NCI-H748 (cell line): ENCODE measurements around the gene CHSY3.
A peak's percentile ranks its signal among the peaks of the same experiment; 100 is the strongest.

ENCODE experiments used
- DNase-seq: peaks from one replicate; lab custom pipeline; 2025; ENCODE audit not compliant: unreplicated experiment; lab: John Stamatoyannopoulos, UW

The CHSY3 gene

GRCh38 chr5:130090569-130091270 lies 186.5 kb downstream of the CHSY3 start:
- DNase-seq: peak; percentile 24

DNA sequence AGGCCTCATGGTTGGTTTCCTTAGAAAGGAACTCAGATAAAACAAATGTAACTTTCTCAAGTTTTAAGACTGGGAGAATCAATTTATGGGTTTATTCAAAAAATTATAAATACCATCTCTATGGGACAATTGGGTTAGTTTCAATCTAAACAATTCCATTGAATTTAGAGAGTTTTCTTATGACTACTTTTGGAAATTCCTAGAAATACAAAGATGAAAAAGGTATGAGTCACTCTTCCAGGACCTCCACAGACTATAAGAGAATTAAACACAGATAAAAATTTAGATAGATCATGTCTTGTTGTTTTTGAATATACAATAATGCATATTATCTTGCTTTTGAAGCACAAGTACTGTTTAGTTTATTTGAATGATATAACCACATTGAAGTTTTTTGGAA lies 188.7 kb downstream of the CHSY3 start:
- DNase-seq: no peak

DNA sequence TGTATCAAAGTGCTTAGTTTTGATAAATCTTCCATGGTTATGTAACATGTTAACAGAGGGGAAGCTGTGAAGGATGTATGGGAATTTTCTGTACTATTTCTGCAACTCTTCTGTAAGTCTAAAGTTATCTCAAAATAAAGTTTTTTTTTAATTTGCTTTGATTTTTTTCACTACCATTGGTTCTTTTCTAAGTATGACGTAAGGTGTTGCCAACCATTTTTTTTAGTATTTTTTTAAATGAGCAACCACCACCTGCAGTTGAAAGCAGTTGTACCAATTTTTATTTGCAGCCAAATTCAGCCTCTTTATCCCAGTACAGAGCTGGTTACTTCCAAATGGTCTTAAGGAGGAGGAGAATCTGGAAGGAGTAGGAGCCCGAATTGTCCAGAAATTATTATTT lies 192.2 kb downstream of the CHSY3 start:
- no peak for DNase-seq

GRCh38 chr5:130099008-130099407 lies 194.7 kb downstream of the CHSY3 start:
- no peak for DNase-seq

GRCh38 chr5:130102375-130102774 lies 198.1 kb downstream of the CHSY3 start:
- DNase-seq: no peak

- DNase-seq: no peak
Measured at GRCh38 chr5:130102960-130103359, 198.7 kb downstream of the CHSY3 start.

GRCh38 chr5:130104895-130105688 lies 200.8 kb downstream of the CHSY3 start:
- DNase-seq: no peak

GRCh38 chr5:130106480-130106879 lies 202.2 kb downstream of the CHSY3 start:
- no peak for DNase-seq

- peak; percentile 65 for DNase-seq
Measured at GRCh38 chr5:130109152-130109551, 204.9 kb downstream of the CHSY3 start.

DNA sequence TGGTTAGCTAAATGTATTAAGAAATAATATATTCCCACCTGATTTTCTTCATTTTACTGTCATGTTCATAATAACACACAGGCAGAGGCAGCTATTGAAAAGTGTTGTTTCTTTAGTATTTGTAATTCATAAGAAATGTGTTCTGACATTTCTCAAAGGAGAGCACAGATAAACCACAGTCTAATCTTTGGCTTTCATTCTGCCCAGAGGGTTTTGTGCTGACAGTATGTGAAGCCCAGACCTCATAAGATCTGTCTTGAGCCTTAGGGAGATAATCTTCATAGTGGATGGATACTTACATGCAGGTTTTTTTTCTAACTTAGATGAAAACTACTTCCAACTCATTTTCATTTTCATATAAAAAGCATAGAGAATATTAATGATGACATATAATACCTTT lies 206.1 kb downstream of the CHSY3 start:
- no peak for DNase-seq

DNA sequence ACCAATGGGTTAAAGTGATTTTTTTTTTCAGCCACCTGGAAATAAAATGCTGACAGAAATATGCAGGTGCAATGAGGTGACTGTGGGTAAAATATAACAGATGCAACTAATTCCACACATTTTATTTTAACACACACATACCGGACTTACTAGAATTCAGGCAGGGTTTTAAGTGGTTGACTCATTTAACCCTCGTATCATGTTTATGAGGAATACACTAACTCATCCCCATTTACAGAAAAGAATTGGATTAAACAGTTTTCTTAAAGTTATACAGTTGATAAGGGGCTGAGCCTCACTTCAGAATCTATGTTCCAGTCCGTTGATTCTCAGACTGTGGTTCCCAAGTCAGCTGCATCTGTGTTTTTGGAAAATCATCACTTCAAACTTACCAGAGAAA lies 207.5 kb downstream of the CHSY3 start:
- no peak for DNase-seq

GRCh38 chr5:130112246-130112645 lies 208.0 kb downstream of the CHSY3 start:
- no peak for DNase-seq

GRCh38 chr5:130115686-130116085 lies 211.4 kb downstream of the CHSY3 start:
- peak; percentile 7 for DNase-seq

DNA sequence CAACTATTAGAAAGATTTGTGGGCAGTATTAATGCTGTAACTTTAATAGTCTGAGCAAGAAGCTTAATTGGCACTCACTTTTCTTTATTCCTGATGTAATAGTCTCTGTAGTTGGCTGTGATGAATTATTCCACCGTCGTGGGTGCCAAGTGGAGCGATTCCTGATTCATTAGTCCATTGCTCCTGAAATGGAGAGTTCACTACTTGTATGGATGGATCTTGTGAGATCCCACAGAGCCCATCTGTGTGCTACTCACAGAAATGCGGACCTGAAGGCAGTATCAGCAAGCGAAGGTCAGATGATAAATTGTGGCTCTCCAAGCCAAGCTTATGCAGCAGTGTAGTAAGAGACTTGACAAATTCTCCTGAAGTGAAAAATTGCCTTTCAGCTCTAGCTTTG lies 212.2 kb downstream of the CHSY3 start:
- DNase-seq: no peak

DNA sequence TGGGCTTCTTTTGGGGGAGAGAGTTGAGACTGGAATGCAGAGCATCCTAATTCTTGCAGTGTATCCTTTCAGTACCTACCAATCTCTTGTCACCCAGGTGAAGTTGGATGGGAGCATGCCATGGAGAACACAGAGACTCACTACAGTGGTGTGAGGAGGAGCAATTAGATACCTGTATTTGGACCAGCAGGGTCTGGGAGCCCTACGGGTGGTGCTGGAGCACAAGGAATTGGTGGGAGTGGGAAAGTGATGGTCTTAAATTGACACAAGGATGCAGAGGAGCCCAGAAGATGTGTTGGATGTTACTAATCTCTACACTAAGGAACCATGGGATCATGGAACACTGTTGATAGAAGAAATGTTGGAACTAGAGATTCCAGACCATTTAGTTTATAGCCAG lies 212.7 kb downstream of the CHSY3 start:
- no peak for DNase-seq

DNA sequence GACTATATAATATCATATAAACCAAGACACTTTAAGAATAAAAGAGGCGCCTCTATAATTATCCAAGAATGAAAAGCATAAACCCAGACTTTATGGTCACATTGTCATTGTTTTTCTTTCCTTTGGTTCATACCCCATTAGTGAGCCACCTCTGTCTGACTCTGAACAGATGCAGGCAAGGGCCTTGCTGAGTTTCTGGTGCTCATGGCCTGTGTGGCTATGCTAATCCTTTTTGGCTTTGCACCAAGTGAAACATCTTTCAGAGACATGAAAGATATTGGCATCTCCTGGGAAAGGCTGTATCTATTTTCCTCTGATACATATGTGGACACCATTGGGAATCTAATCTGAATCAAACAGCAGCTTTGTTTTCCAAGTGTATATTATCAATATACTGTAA lies 222.5 kb downstream of the CHSY3 start:
- no peak for DNase-seq

DNA sequence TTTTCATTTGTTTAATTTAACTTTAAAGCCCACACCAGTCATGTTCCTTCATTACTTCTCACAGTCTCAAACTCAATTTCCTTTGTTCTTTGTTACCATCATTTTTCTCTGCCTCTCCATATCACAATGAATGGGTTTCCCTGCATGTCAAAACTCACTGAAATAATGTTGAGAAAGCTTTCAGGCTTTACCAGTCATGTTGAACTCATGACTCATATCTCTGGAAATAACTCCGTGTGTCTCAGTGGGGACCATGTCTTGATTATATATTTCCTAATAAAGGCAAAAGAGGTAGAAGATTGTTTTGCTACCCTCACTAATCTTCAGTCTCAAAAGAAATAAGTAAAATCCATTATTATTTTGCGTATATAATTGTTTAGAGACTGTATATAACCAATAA lies 231.2 kb downstream of the CHSY3 start:
- DNase-seq: no peak

DNA sequence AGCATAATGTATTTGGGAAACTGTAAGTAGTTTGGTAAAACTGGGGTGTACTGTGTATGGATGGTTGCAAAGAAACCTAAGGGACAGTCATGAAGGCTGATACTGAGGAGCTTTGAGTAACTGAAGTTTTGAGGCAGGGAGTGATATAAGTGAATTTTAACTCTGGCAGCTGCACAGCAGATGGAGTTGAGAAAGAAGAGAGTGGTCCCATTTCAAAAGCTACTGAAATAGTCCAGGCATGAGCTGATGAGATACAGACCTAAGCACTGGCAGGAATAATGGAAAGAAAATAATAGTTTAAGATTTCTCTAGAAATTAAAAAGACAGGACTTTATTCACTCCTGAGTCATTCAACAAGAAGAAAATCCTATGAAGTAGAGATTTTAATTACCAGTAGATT lies 232.0 kb downstream of the CHSY3 start:
- no peak for DNase-seq

- no peak for DNase-seq
Measured at GRCh38 chr5:130137681-130138080, 233.4 kb downstream of the CHSY3 start.

GRCh38 chr5:130138406-130139045 lies 234.3 kb downstream of the CHSY3 start:
- peak; percentile 6 for DNase-seq

GRCh38 chr5:130141659-130142320 lies 237.5 kb downstream of the CHSY3 start:
- DNase-seq: peak; percentile 22

DNA sequence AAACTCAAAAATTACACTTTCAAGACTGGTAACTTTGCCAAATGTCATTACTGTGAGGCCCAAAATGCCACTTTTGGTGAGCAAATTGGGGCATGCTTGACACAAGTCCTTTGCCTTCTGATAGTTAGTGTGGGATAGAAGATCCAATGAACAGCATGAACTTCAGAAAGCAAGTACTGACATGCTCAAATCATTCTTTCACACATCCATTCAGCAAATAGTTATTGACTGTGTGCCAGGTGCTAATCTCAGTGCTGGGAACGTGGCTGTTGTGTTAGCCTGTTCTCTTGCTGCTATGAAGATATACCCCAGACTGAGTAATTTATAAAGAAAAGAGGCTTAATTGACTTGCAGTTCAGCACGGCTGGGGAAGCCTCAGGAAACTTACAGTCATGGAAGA lies 247.0 kb downstream of the CHSY3 start:
- DNase-seq: peak; percentile 5
